Ovary (tissue), 9 donors: ENCODE data around the gene FRMD3. TPM values are rescaled to one million over a fixed set of nuclear protein-coding genes. Genes with fewer than 3 reads are reported as not detected.

Source experiments
- DNase-seq, 5 donors: peaks; one replicate each; pipeline ENCODE4 v3.0.0-alpha.2; 2019 to 2020
- H3K27ac ChIP-seq, 2 donors: fragments of 200-600 bp; one replicate each; pipeline versions ENCODE4 v1.5.1 to v1.8.0; 2019 to 2022
- H3K27me3 ChIP-seq: fragments of 200-600 bp; one replicate; pipeline ENCODE4 v1.8.0; 2022
- H3K36me3 ChIP-seq: fragments of 200-600 bp; sonication (generic); one replicate; pipeline ENCODE4 v1.5.1; 2019
- H3K4me1 ChIP-seq: one replicate; pipeline ENCODE4 v1.8.1; 2013; ENCODE audit warnings: mild to moderate bottlenecking, moderate library complexity; ENCODE audit not compliant: insufficient read depth
- H3K4me3 ChIP-seq: fragments of 200-600 bp; sonication (generic); one replicate; pipeline ENCODE4 v1.5.1; 2017
- H3K9me3 ChIP-seq, 2 donors: fragments of 200-600 bp in 1 of 2; sonication (generic) in 1 of 2; one replicate each; pipeline versions ENCODE4 v1.5.1 to v1.8.1; 2013 to 2019; ENCODE audit warnings: mild to moderate bottlenecking in 1 of 2, moderate library complexity in 1 of 2
- EP300 ChIP-seq: sonication (generic); formaldehyde crosslinking; IDR thresholded peaks from one replicate; pipeline ENCODE4 v1.6.1; 2017; ENCODE audit warnings: antibody characterized with exemption
- POLR2A ChIP-seq: fragments of 450-650 bp; IDR thresholded peaks from one replicate; pipeline ENCODE4 v1.6.1; 2017; ENCODE audit warnings: antibody characterized with exemption, mild to moderate bottlenecking, moderate library complexity
- WGBS, 3 donors: extraction: QIAGEN DNeasy Blood & Tissue Kit in 1 of 3; methylation state at CpG; one replicate each; pipeline versions ENCODE4 v1.1.5 to v1.1.7; 2013 to 2017; 5-methylcytosine and 5-hydroxymethylcytosine counted together
- intact Hi-C, 4 donors: fragments of 100-400 bp; cut with DNase I; formaldehyde crosslinking; loops; one replicate each; pipeline versions ENCODE4 v1.11.0 to v1.15.1; 2022 to 2023
- polyA plus RNA-seq, 2 donors: library from polyadenylated mRNA; stranded (reverse); fragments of 200-250 nt in 1 of 2; fragments of 350-450 nt in 1 of 2; fragmentation: Illumina TruSeq in 1 of 2; extraction: RNeasy Lipid Tissue Mini Kit (QIAGEN cat#74804) in 1 of 2; gene quantifications; one replicate each; pipeline ENCODE4 v1.2.3, GENCODE V29; 2013 to 2014
- total RNA-seq, 7 donors: library from RNA; depleted of rRNA in 2 of 7; stranded (reverse); fragments of >200 nt in 2 of 7; fragmentation: NEBNext Ultra II Directional in 3 of 7; extraction: Animal tissue kit (Norgen Biotek cat#: 25700) in 3 of 7; gene quantifications; one replicate each; pipeline versions ENCODE4 v1.1.0 to v1.2.4, GENCODE V29; 2016 to 2023
- TF ChIP-seq, protein P1 (sequence below), 3 donors: fragments of 450-650 bp in 2 of 3; fragments of 200-600 bp in 1 of 3; IDR thresholded peaks; one replicate each; pipeline versions ENCODE4 v1.5.1 to v1.8.0; 2016 to 2022; ENCODE audit warnings: antibody characterized with exemption in 3 of 3, mild to moderate bottlenecking in 1 of 3
- donor health status: DM: no; HTN: no; CAD: no; lungs with moderate emphysema.
- donor health status: DM: no; HTN: no; CAD: no.
- donor health status: Bipolar disorder and iron deficiency.
- donor health status: DM: yes; HTN: yes; CAD: no.
- donor health status: DM: no; HTN: no; CAD: no.
- donor health status: DM: yes; HTN: yes; CAD: no.

The FRMD3 gene
- total and polyA plus RNA-seq, 9 donors = 0.83 to 9.1 (median 4.2) TPM

DNA sequence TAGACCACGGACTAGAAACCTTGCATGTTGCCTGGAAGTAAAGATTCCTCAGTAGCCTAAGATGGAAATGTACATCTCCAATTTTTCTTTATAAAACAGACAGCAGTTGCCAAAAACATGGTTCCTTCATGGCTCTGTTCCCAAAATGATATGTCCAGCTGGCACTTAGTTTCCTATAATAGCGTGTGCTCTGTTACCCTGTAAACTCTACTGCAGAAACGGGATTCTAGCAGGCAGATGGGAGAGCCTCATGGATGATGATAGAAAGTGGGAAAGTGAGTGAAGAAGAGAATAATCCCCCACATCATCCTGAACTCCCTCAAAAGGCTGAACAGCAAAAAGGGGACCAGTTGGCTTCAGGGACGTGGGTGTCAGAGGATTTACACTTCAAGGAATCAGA lies 118.2 kb downstream of the FRMD3 start:
- WGBS, 3 donors = 56 to 81% (median 72%) methylated on average over 4 of the region's 4 CpGs
- H3K9me3 ChIP-seq = no peaks in the 10 kb centered on the region
- DNase-seq = no peak
- H3K36me3 ChIP-seq = no peaks in the 10 kb centered on the region
- H3K4me3 ChIP-seq = no peak overlapping the region
- intact Hi-C loops = no loop called here
- H3K27me3 ChIP-seq = no peaks in the 10 kb centered on the region
- TF ChIP-seq, protein P1, sequence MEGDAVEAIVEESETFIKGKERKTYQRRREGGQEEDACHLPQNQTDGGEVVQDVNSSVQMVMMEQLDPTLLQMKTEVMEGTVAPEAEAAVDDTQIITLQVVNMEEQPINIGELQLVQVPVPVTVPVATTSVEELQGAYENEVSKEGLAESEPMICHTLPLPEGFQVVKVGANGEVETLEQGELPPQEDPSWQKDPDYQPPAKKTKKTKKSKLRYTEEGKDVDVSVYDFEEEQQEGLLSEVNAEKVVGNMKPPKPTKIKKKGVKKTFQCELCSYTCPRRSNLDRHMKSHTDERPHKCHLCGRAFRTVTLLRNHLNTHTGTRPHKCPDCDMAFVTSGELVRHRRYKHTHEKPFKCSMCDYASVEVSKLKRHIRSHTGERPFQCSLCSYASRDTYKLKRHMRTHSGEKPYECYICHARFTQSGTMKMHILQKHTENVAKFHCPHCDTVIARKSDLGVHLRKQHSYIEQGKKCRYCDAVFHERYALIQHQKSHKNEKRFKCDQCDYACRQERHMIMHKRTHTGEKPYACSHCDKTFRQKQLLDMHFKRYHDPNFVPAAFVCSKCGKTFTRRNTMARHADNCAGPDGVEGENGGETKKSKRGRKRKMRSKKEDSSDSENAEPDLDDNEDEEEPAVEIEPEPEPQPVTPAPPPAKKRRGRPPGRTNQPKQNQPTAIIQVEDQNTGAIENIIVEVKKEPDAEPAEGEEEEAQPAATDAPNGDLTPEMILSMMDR (IDR thresholded peaks at IDR 0.05) = no peak
- TF ChIP-seq EP300 = no peak
- no peak for TF ChIP-seq POLR2A
- H3K4me1 ChIP-seq = peaks cover 5% of the 10 kb centered on the region
- H3K27ac ChIP-seq = no peak overlapping the region

DNA sequence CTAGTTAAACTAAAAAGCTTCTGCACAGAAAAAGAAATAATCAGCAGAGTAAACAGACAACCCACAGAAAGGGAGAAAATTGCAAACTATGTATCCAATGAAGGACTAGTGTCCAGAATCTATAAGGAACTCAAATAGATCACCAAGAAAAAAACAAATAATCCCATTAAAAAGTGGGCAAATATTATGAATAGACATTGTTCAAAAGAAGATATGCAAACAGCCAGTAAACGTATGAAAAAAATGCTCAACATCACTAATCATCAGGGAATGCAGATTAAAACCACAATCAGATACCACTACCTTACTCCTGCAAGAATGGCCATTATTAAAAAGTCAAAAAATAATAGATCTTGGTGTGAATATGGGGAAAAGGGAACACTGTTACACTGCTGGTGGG lies 119.9 kb downstream of the FRMD3 start:
- no peaks in the 10 kb centered on the region for H3K27me3 ChIP-seq
- H3K4me3 ChIP-seq = no peak overlapping the region
- TF ChIP-seq, protein P1 (IDR thresholded peaks at IDR 0.05) = no peak
- TF ChIP-seq POLR2A (no peak), EP300 (no peak)
- intact Hi-C loops = no loop called here
- peaks cover 2% of the 10 kb centered on the region for H3K4me1 ChIP-seq
- no peaks in the 10 kb centered on the region for H3K9me3 ChIP-seq
- WGBS, 3 donors = 94 to 97% (median 94%) methylated on average over 1 of the region's 1 CpG
- DNase-seq = no peak
- H3K36me3 ChIP-seq = no peaks in the 10 kb centered on the region
- no peak overlapping the region for H3K27ac ChIP-seq

DNA sequence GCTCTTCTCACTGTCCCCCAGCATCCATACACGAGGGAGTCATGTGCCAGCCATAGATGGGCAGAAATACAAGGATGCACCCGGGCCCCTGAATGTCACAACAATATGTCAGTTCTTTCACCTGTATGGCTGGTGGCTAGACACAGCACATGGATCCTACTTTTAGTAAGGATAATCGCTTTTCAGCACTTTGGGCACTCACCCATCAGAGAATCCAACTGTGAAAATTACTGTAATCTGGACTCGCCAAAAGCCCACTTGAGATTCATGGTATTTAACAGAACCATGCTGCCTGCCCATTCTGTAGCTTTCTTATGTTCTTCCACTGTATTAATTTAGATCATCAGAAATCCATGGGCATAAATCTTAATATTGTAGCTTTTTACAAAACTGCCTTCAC lies 124.8 kb downstream of the FRMD3 start:
- H3K9me3 ChIP-seq = peaks cover 0 to 3% of the 10 kb centered on the region in 2 donors
- intact Hi-C loops = no loop called here
- H3K27ac ChIP-seq = no peak overlapping the region
- no peaks in the 10 kb centered on the region for H3K27me3 ChIP-seq
- H3K4me3 ChIP-seq = no peak overlapping the region
- 88 to 95% (median 95%) methylated on average over 4 of the region's 4 CpGs for WGBS, 3 donors
- no peaks in the 10 kb centered on the region for H3K4me1 ChIP-seq
- no peaks in the 10 kb centered on the region for H3K36me3 ChIP-seq
- no peak for DNase-seq
- TF ChIP-seq POLR2A = no peak
- TF ChIP-seq, protein P1 (IDR thresholded peaks at IDR 0.05) = no peak
- TF ChIP-seq EP300 = no peak

DNA sequence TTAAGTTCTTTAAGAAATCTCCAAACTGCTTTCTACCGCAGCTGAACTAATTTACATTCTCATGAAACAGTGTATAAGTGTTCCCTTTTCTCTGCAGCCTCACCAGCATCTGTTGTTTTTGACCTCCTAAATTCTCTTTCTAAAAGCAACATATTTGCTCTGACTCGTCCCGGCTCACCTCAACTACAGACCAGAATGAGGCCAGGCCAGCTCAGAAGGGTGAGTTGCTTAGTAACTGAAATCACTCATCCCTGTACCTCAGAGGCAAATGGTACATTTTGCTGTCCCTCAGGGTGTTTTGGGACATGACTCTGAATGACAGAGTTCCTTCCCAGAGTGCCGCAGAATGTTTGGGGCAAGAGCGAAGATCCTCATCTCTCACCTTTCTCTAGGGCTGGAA lies 127.5 kb downstream of the FRMD3 start:
- H3K27ac ChIP-seq = no peak overlapping the region
- H3K4me3 ChIP-seq = no peak overlapping the region
- intact Hi-C loops = no loop called here
- H3K9me3 ChIP-seq = peaks cover 0 to 3% of the 10 kb centered on the region in 2 donors
- DNase-seq = no peak
- H3K27me3 ChIP-seq = no peaks in the 10 kb centered on the region
- no peaks in the 10 kb centered on the region for H3K36me3 ChIP-seq
- no peak for TF ChIP-seq EP300
- TF ChIP-seq POLR2A = no peak
- TF ChIP-seq, protein P1 (IDR thresholded peaks at IDR 0.05) = no peak
- WGBS, 3 donors = 89 to 95% (median 91%) methylated on average over 5 of the region's 5 CpGs
- H3K4me1 ChIP-seq = no peaks in the 10 kb centered on the region
